Muscle of back (tissue), 13 donors: Measurements from ENCODE around the gene NAT8L. TPM values are rescaled to one million over a fixed set of nuclear protein-coding genes. Genes with fewer than 3 reads are reported as not detected.
"Not testable (repeated sequence)": the region's sequence is repeated elsewhere in the genome, so short reads cannot be mapped to it uniquely, and the experiment has no call there.

Experiments
- DNase-seq, 3 donors: peaks; one replicate each; pipeline versions ENCODE4 v3.0.0 to v3.0.0-alpha.2; 2013
- long read RNA-seq, 9 donors: transcript quantifications; one replicate each; lab custom pipeline, GENCODE V29; 2026
- polyA plus RNA-seq, 10 donors: library from polyadenylated mRNA; unstranded; fragments of 120-200 nt; gene quantifications; one replicate each; pipeline ENCODE4 v1.2.1, GENCODE V29; 2013; ENCODE audit not compliant: insufficient read length in 10 of 10

NAT8L gene
- 1 to 10 TPM; 1.4 to 2.9 (median 2.3) TPM for polyA plus RNA-seq
- long read RNA-seq, donor 1 = 0 reads
- long read RNA-seq, donor 2 = 0 reads
- long read RNA-seq, donor 3 = 0 reads
- long read RNA-seq, donor 4 = 0 reads
- long read RNA-seq, donor 5 = 0 reads
- long read RNA-seq, donor 6 = 0 reads
- long read RNA-seq, donor 7 = 0 reads
- long read RNA-seq, donor 8, full-length matches to known transcripts = 1 of 1 reads
- long read RNA-seq, donor 8, partial matches to known transcripts = 0 of 1 reads
- long read RNA-seq, donor 8, other reads (novel, unspliced or antisense) = 0 of 1 reads
- long read RNA-seq, donor 9, full-length matches to known transcripts = 1 of 1 reads
- long read RNA-seq, donor 9, partial matches to known transcripts = 0 of 1 reads
- long read RNA-seq, donor 9, other reads (novel, unspliced or antisense) = 0 of 1 reads

GRCh38 chr4:2059046-2059725, at the start of gene NAT8L:
Gene NAT8L, plus strand, starts transcription at chr4:2059327. Its CDS starts 185 bp downstream, at chr4:2059512.
- DNase-seq = peak in 1 of 3 donors; percentile 50

GRCh38 chr4:2009651-2010233, 49.4 kb upstream of the NAT8L start:
- peak; percentile 29 to 58 (median 36) for DNase-seq

DNA sequence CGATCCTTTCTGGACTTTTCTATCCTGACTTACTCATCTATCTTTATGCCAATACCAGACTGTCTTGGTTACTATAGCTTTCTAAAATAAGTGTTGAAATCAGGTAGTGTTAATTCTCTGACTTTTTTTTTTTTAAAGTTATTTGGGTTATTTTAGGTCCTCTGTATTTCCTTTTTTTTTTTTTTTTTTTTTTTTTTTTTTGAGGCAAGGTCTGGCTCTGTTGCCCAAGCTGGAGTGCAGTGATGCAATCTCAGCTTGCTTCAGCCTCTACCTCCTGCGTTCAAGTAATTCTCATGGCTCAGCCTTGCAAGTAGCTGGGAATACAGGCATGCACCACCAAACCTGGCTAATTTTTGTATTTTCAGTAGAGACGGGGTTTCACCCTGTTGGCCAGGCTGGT, 47.5 kb upstream of the NAT8L start:
- DNase-seq = no peak

DNA sequence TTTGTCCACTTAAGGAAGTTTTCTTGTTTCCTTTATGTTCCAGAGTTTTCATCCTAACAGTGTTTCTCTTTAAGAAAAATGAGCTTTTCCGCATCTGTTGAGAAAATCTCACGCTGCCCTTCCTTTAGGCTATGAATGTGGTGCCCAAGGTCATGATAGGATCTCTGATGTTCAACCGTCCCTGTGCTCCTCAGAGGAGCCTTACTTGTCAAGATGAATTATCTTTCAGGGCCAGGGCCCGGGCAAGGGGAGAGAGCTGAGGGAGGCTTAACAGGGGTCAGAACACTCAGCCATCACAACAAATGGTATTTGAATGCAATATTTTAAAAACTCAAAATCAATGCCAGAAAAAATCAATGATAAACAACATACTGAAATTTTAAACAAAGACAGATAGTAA, 44.1 kb upstream of the NAT8L start:
- no peak for DNase-seq

- DNase-seq = not testable (repeated sequence)
These were observed 37.6 kb upstream of the NAT8L start for GRCh38 chr4:2021358-2022018.

DNA sequence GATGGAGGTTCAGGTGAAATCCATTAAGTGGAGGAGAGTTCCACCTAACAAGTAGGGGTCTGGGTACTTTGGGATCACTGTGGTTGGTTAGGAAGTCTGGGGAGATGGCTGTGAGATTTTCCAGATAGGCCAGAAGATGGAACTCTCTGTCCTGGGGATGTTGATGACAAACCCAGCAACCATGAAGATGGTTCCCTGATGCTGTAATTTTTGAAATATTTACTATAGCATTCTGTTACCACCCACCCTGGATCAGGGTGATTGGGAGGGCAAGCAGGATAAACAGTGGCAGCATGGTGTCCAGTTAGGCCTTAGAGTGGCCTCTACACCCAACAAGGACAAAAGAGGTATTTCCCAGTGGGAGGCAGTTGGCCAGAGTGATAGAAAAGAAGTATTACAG, 34.4 kb upstream of the NAT8L start:
- DNase-seq = no peak

GRCh38 chr4:2025817-2026216, 33.3 kb upstream of the NAT8L start:
- no peak for DNase-seq

- not testable (repeated sequence) for DNase-seq
These were observed 32.0 kb upstream of the NAT8L start for GRCh38 chr4:2027120-2027519.

- not testable (repeated sequence) for DNase-seq
These were observed 28.0 kb upstream of the NAT8L start for GRCh38 chr4:2031161-2031560.

- no peak for DNase-seq
These were observed 22.8 kb upstream of the NAT8L start for GRCh38 chr4:2036327-2036726.

DNA sequence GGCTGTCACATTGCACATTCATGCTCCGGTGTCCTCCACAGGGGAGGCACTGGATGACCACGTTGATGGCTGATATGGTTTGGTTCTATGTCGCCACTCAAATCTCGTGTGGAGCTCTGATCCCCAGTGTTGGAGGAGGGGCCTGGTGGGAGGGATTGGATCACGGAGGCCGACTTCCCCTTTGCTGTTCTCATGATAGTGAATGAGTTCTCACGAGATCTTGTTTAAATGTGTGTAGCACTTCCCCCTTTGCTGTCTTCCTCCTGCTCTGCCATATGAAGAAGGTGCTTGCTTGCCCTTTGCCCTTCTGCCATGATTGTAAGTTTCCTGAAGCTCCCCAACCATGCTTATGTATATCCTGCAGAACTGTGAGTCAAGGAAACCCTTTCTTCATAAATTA, 22.3 kb upstream of the NAT8L start:
- DNase-seq = no peak

DNA sequence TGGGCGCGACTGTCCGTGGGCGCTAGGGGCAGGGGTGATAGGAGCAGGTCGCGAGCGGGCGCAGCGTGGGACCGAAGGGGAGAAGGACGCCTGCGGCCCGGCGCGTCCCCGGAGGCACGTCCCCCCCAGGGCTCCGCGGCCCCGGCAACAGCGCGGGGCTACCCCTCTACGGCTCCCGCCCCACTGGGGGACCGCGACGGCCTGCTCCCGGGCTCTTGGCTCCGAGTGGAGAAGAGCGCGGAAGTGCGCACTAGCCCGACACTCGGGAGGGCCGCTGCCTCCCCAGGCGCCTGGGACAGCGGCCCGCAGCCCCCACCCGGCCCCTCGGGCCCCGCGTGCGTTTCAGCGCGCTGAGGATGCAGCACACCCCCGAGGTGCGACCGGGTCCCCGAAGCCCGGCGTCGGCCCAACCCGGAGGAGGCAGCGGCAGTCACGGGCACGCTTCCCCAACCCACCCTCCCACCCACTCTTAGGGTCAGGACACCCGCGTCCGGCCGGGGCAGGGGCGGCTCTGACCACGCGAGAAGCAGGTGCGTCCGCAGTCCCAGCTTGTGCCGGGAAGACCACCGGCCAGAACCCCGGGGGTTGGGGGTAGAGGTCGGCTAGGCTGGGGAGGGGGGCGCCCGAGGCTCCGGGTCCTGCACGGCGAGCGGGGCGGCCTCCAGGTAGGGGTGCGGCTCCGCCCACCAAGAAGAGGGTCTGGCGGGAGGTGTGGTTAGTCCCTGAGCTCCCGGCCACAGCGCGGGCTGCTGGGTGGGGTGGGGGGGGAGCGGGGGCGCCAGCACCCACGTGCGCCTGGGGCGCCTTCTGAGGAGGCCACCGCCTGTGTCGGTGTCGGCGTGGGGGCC, 18.5 kb upstream of the NAT8L start:
- no peak for DNase-seq

DNA sequence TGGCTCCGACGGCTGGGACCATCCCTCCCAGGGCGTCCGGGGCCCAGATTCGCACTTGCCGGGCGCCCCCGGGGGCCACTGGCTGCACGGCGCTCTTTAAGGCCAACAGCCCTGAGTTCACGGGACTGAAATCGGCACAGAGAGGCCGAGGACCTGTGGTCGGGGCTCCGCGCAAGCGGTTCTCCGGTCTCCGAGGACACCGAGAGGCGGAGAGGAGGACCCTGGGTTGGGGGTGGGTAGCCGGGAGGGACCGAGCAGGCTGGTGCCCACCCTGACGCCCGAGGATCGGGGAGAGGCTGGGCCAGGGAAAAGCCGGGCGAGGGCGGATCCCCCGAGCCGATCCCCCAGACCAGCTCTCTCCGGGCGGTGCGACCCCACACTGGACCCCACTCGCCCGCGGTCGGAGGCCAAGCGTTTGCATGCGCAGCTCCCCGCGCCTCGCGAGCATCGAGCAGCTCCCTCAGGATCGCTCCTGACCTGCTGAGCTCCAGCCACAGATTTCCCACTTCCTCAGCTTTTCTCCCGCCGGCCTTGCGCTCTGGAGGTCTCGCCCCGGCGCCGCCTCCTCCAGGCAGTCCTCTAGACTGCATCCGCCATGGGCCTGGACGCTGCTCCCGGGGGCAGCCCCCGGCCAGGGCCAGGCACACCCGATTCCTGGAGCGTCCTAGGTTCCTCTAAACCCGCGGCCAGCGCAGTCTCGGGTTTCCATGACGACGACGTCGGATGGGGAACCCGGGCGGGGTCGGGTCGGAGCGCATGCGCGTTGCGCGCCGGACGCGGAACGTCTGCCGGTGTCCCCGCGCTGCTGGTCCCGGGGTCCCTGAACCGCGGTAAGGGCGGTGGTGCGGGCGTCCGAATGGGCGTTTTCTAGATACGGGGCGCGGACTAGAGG, 17.6 kb upstream of the NAT8L start:
- DNase-seq = peak; percentile 55 to 85 (median 81)

- DNase-seq = no peak
These were observed 16.8 kb upstream of the NAT8L start for GRCh38 chr4:2042204-2042946.

DNA sequence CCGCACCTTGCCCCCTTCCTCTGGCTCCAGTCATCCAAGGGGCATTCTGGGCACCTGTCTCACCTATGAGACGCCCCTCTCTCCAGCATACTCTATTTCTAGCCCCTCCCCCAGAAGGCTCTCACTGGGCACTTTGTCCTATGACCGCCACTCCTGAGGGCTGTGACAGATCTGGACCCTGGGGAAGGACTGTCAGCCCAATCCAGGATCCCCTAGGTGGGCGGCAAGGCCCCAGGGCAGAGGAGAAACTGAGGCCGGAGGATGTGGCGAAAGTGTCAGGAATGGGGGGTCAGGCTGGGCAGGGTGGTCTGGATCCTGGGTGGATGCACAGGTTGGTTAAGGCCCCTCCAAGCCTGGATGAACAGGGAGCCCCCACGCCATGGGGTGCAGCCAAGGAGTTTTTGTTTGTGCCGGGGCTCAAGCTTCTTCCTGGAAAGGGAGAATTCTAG, 16.2 kb upstream of the NAT8L start:
- DNase-seq = no peak

DNA sequence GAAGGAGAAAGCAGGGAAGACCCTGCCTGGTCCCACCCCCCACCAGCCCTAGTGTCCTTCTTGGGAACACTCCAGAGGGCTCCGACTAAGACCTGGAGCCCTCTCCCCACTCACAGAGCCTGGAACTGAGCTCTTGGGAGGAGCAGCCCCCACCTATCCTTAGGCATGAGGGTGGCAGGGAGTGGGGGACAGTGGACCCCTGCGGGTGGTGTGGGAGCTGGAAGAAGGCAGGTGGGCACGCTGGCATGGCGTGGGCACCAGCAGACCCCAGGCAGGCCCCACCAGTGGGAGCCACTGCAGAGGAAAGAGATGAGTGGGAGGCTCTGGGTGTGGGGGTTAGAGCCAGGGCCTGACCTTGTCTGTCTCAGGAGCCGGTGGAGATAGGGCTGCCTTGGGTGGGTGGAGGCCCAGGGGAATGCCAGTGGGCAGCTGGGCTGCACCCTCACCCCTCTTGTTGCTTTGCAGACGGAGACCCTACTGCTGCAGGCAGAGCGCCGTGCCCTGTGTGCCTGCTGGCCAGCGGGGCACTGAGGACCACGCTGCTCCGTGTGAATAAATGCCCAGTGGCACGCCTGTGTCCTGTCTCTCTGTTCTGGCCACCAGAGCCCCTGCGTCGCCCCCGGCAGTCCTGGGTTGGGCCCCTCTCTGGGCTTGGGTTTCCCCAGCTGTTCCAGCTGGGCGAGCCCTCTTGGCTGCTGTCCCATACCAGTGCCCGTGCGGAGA, 15.6 kb upstream of the NAT8L start:
- no peak for DNase-seq

DNA sequence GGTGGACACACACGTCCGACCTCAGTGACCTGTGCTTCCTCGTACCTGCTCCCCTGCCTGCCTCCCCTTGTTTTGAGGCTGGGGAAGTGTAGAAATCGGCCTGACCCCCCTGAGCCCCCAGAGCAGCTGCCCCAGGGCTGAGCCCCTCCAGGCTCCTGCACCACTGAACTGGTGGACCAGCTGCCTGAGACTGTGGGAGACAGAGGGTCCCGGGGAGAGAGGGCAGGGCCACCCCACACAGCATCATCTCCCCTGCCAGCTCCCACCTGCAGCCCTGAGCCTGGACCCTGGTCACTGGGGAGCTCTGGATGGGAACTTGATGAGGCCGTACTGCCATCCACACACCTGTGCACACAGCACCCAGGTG, 15.0 kb upstream of the NAT8L start:
- DNase-seq = no peak
